A549 (cell line): ENCODE measurements around the gene STARD6. TPM values are rescaled to one million over a fixed set of nuclear protein-coding genes. Genes with fewer than 3 reads are reported as not detected.
A peak's percentile ranks its signal among the peaks of the same experiment; 100 is the strongest.

Experiments used
- ATAC-seq, 2 experiments: fragments of 200-7000 bp in 1 of 2; fragments of >200 bp in 1 of 2; cut with Nextera tagmentation in 1 of 2; cut with Tn5 transposase in 1 of 2; 3 replicates each; pipeline versions ENCODE4 v1.8.0 to v1.9.1; 2018 to 2020; ENCODE audit warnings: mild to moderate bottlenecking in 1 of 2, moderate library complexity in 1 of 2
- CTCF ChIA-PET: fragments of 300-600 bp; sonication (Branson Sonifier 250); formaldehyde crosslinking; extraction: SDS; loops from one replicate; lab custom pipeline; 2021; ENCODE audit warnings: antibody characterized with exemption, inconsistent platforms; lab: Yijun Ruan, JAX
- POLR2A ChIA-PET: fragments of 350-600 bp; formaldehyde crosslinking; extraction: SDS; loops from one replicate; lab custom pipeline; 2021; ENCODE audit warnings: antibody characterized with exemption, inconsistent platforms; lab: Yijun Ruan, JAX
- DNase-seq, 2 experiments: peaks; one replicate each; pipeline versions ENCODE4 v3.0.0 to v3.0.0-alpha.2; 2011 to 2016; ENCODE audit warnings: low read depth in 1 of 2, low spot score in 1 of 2
- FAIRE-seq: peaks from 2 replicates; lab custom pipeline; 2011; peaks lifted over from hg19 to GRCh38; lab: Jason Lieb, UNC
- H3K27ac ChIP-seq, 2 experiments: fragments of >200 bp; sonication (Bioruptor Twin); formaldehyde crosslinking; 3 replicates each; pipeline ENCODE4 v1.5.1; 2016 to 2017
- H3K4me1 ChIP-seq: fragments of >200 bp; sonication (Bioruptor Twin); formaldehyde crosslinking; 3 replicates; pipeline ENCODE4 v1.6.1; 2016
- H3K4me2 ChIP-seq: fragments of >200 bp; sonication (Bioruptor Twin); formaldehyde crosslinking; 3 replicates; pipeline ENCODE4 v1.6.1; 2016
- H3K4me3 ChIP-seq: fragments of >200 bp; sonication (Bioruptor Twin); formaldehyde crosslinking; 3 replicates; pipeline ENCODE4 v1.5.1; 2016
- H3K9me3 ChIP-seq: fragments of >200 bp; sonication (Bioruptor Twin); formaldehyde crosslinking; 3 replicates; pipeline ENCODE4 v1.6.1; 2016
- CHD4 ChIP-seq: fragments of 200-600 bp; sonication (generic); IDR thresholded peaks from 2 replicates; pipeline ENCODE4 v1.6.1; 2016; ENCODE audit warnings: antibody characterized with exemption, mild to moderate bottlenecking, borderline replicate concordance
- E2F6 ChIP-seq: IDR thresholded peaks from 2 replicates; pipeline ENCODE4 v1.6.1; 2012; ENCODE audit warnings: low read depth, borderline replicate concordance
- EHMT2 ChIP-seq: fragments of 200-600 bp; sonication (generic); IDR thresholded peaks from 2 replicates; pipeline ENCODE4 v1.6.1; 2016; ENCODE audit warnings: antibody characterized with exemption, low read depth, mild to moderate bottlenecking, moderate library complexity
- FOSL2 ChIP-seq, 2 experiments: fragments of 450-650 bp in 1 of 2; fragments of >200 bp in 1 of 2; sonication (Bioruptor Twin) in 1 of 2; formaldehyde crosslinking; IDR thresholded peaks; 2 replicates each; pipeline versions ENCODE4 v1.5.0 to v1.6.1; 2016 to 2020; ENCODE audit warnings: mild to moderate bottlenecking in 1 of 2, moderate library complexity in 1 of 2
- HMGXB4 ChIP-seq: fragments of 250-450 bp; sonication (Bioruptor Pico); IDR thresholded peaks from 2 replicates; pipeline ENCODE4 v1.5.0; 2021; ENCODE audit warnings: mild to moderate bottlenecking, moderate library complexity, borderline replicate concordance
- HOXA7 ChIP-seq: fragments of 250-450 bp; sonication (Bioruptor Pico); IDR thresholded peaks from 2 replicates; pipeline ENCODE4 v1.5.0; 2020; ENCODE audit warnings: mild to moderate bottlenecking, moderate library complexity
- HOXB5 ChIP-seq: fragments of 250-450 bp; sonication (Bioruptor Pico); IDR thresholded peaks from 2 replicates; pipeline ENCODE4 v1.5.0; 2020; ENCODE audit warnings: mild to moderate bottlenecking, moderate library complexity
- KDM5A ChIP-seq: fragments of 200-600 bp; sonication (generic); IDR thresholded peaks from 2 replicates; pipeline ENCODE4 v1.6.1; 2016; ENCODE audit warnings: antibody characterized with exemption, mild to moderate bottlenecking
- MAFK ChIP-seq: fragments of 450-650 bp; IDR thresholded peaks from 2 replicates; pipeline ENCODE4 v1.6.1; 2014; ENCODE audit not compliant: partially characterized antibody
- MAX ChIP-seq: IDR thresholded peaks from 2 replicates; pipeline ENCODE4 v1.6.1; 2012
- MAZ ChIP-seq: fragments of 150-350 bp; IDR thresholded peaks from 2 replicates; pipeline ENCODE4 v1.6.1; 2014; ENCODE audit warnings: antibody characterized with exemption, low read depth, low read length, borderline replicate concordance
- NPAS2 ChIP-seq: fragments of 250-450 bp; sonication (Bioruptor Pico); IDR thresholded peaks from 2 replicates; pipeline ENCODE4 v1.8.0; 2022; ENCODE audit warnings: mild to moderate bottlenecking, moderate library complexity, borderline replicate concordance
- NR3C1 ChIP-seq: fragments of >200 bp; sonication (Bioruptor Twin); formaldehyde crosslinking; IDR thresholded peaks from 3 replicates; pipeline ENCODE4 v1.6.1; 2017
- RNF2 ChIP-seq: fragments of 200-600 bp; sonication (generic); IDR thresholded peaks from 2 replicates; pipeline ENCODE4 v1.6.1; 2016; ENCODE audit warnings: low read depth, mild to moderate bottlenecking, antibody characterized with exemption, moderate library complexity, borderline replicate concordance
- SMC3 ChIP-seq: fragments of >200 bp; sonication (Bioruptor Twin); formaldehyde crosslinking; IDR thresholded peaks from 3 replicates; pipeline ENCODE4 v1.6.1; 2018; ENCODE audit warnings: inconsistent platforms
- SREBF2 ChIP-seq: fragments of 450-650 bp; IDR thresholded peaks from 2 replicates; pipeline ENCODE4 v1.6.1; 2014; ENCODE audit warnings: mild to moderate bottlenecking, moderate library complexity
- TFCP2L1 ChIP-seq: fragments of 250-450 bp; sonication (Bioruptor Pico); IDR thresholded peaks from 2 replicates; pipeline ENCODE4 v1.5.0; 2021; ENCODE audit warnings: mild to moderate bottlenecking
- TP53 ChIP-seq: fragments of 250-450 bp; sonication (Bioruptor Pico); IDR thresholded peaks from 2 replicates; pipeline ENCODE4 v1.5.0; 2021; ENCODE audit warnings: mild to moderate bottlenecking, moderate library complexity
- USF2 ChIP-seq: fragments of 450-650 bp; IDR thresholded peaks from 2 replicates; pipeline ENCODE4 v1.6.1; 2014; ENCODE audit warnings: antibody characterized with exemption
- ZFP36 ChIP-seq: fragments of 450-650 bp; IDR thresholded peaks from 2 replicates; pipeline ENCODE4 v1.6.1; 2014; ENCODE audit warnings: borderline replicate concordance; ENCODE audit not compliant: partially characterized antibody
- ZSCAN20 ChIP-seq: fragments of 250-450 bp; sonication (Bioruptor Pico); IDR thresholded peaks from 2 replicates; pipeline ENCODE4 v1.8.0; 2022; ENCODE audit warnings: mild to moderate bottlenecking, moderate library complexity
- WGBS: methylation state at CpG from one replicate; pipeline ENCODE4 v1.1.6; 2017; ENCODE audit errors: missing lambda C conversion rate; 5-methylcytosine and 5-hydroxymethylcytosine counted together
- polyA plus RNA-seq, 4 experiments: library from polyadenylated mRNA; depleted of rRNA in 3 of 4; stranded (reverse); fragments of >200 nt; fragmentation: RNase III in 1 of 4; extraction: RNeasy Plus Mini Kit Qiagen cat#74134 plus additional on column Dnase treatment in 1 of 4; gene quantifications; 2 replicates in 3 of 4; 3 replicates in 1 of 4; pipeline ENCODE4 v1.2.3, GENCODE V29; 2011 to 2017
- TF ChIP-seq, protein P1 (sequence below): fragments of >200 bp; sonication (Bioruptor Twin); formaldehyde crosslinking; IDR thresholded peaks from 2 replicates; pipeline ENCODE4 v1.6.1; 2016
- TF ChIP-seq, protein P2 (sequence below): IDR thresholded peaks from 2 replicates; pipeline ENCODE4 v1.6.1; 2012
- TF ChIP-seq, protein P3 (sequence below): fragments of >200 bp; sonication (Bioruptor Twin); formaldehyde crosslinking; IDR thresholded peaks from 3 replicates; pipeline ENCODE4 v1.5.1; 2016

STARD6 gene
- polyA plus RNA-seq, 2 of the 4 experiments (the other 2 are of a cell fraction), result not detected

DNA sequence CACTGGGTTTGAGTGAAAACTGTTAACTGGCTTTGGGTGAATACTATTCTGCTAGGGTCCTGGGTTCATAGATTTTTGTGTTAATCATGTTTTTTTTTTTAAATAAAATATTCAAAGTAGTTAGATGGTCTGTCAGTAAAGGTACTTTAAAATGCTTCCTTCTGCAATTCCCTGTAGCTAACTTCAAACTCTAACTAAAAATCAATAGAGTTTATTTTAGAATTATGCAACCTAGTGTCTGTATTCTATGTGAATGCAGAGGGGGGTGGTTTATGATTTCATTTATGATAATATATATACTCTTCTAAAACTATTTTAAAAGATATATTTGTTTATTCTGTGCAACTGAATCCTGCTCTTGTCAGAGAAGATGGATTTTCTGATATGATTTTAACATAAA, 27.9 kb downstream of the STARD6 start:
- Histone ChIP-seq H3K4me1 (no peaks in the 10 kb centered on the region), H3K4me3 (no peak overlapping the region), H3K4me2 (no peak overlapping the region), H3K27ac (no peak overlapping the region), H3K9me3 (no peaks in the 10 kb centered on the region)
- FAIRE-seq (no peak), ATAC-seq (no peak), DNase-seq (no peak)
- ChIA-PET CTCF (interaction anchor here (0.7 kb wide), 1 partner anchor 63 kb away, joined by 5 read pairs; no protein-coding TSS in a partner anchor), POLR2A (no interaction called here)
- no peak for TF ChIP-seq TP53
- TF ChIP-seq, protein P1, sequence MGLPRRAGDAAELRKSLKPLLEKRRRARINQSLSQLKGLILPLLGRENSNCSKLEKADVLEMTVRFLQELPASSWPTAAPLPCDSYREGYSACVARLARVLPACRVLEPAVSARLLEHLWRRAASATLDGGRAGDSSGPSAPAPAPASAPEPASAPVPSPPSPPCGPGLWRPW, result no peak
- TF ChIP-seq ZSCAN20, result no peak
- TF ChIP-seq NPAS2 (CRISPR knock-in tag), result no peak
- TF ChIP-seq USF2, result no peak
- TF ChIP-seq NR3C1, result no peak
- TF ChIP-seq TFCP2L1 (CRISPR knock-in tag), result no peak
- no peak for TF ChIP-seq ZFP36
- TF ChIP-seq HOXB5 (CRISPR knock-in tag), result no peak
- no peak for TF ChIP-seq SMC3
- TF ChIP-seq CHD4, result no peak
- no peak for TF ChIP-seq SREBF2

DNA sequence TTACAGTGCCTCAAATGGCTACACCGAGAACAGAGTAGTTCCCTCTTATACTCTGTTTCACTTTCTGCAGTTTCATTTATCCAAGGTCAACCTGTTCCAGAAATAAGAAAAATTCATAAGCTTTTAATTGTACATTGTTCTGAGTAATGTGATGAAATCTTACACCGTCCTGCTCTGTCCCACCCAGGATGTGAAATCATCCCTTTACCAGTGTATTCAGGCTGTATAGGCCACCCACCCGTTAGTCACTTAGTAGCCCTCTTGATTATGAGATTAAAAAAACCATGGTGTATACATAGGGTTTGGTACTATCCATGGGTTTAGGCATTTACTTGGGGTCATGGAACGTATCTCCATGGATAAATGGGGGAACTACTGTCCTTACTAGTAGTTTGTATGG, 29.8 kb downstream of the STARD6 start:
- Histone ChIP-seq H3K4me1 (no peaks in the 10 kb centered on the region), H3K27ac (no peak overlapping the region), H3K4me3 (no peak overlapping the region), H3K4me2 (no peak overlapping the region), H3K9me3 (no peaks in the 10 kb centered on the region)
- DNase-seq (no peak), FAIRE-seq (no peak), ATAC-seq (no peak)
- CTCF ChIA-PET, result no interaction called here
- TF ChIP-seq CHD4 (no peak), MAX (no peak), E2F6 (no peak), MAFK (no peak), NR3C1 (no peak), EHMT2 (no peak), HOXA7 (CRISPR knock-in tag) (no peak)
- TF ChIP-seq, protein P2, sequence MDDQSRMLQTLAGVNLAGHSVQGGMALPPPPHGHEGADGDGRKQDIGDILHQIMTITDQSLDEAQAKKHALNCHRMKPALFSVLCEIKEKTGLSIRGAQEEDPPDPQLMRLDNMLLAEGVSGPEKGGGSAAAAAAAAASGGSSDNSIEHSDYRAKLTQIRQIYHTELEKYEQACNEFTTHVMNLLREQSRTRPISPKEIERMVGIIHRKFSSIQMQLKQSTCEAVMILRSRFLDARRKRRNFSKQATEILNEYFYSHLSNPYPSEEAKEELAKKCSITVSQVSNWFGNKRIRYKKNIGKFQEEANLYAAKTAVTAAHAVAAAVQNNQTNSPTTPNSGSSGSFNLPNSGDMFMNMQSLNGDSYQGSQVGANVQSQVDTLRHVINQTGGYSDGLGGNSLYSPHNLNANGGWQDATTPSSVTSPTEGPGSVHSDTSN, result no peak
- TF ChIP-seq, protein P3, sequence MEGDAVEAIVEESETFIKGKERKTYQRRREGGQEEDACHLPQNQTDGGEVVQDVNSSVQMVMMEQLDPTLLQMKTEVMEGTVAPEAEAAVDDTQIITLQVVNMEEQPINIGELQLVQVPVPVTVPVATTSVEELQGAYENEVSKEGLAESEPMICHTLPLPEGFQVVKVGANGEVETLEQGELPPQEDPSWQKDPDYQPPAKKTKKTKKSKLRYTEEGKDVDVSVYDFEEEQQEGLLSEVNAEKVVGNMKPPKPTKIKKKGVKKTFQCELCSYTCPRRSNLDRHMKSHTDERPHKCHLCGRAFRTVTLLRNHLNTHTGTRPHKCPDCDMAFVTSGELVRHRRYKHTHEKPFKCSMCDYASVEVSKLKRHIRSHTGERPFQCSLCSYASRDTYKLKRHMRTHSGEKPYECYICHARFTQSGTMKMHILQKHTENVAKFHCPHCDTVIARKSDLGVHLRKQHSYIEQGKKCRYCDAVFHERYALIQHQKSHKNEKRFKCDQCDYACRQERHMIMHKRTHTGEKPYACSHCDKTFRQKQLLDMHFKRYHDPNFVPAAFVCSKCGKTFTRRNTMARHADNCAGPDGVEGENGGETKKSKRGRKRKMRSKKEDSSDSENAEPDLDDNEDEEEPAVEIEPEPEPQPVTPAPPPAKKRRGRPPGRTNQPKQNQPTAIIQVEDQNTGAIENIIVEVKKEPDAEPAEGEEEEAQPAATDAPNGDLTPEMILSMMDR, result no peak
- 63% methylated on average over 4 of the region's 4 CpGs for WGBS
- POLR2A ChIA-PET, result no interaction called here

GRCh38 chr18:54323970-54324369, 33.7 kb downstream of the STARD6 start:
- no peak overlapping the region for H3K4me3 ChIP-seq
- ATAC-seq (no peak), DNase-seq (no peak), FAIRE-seq (no peak)
- H3K9me3 ChIP-seq, result no peaks in the 10 kb centered on the region
- 71% methylated on average over 2 of the region's 2 CpGs for WGBS
- CTCF ChIA-PET, result no interaction called here
- H3K4me1 ChIP-seq, result no peaks in the 10 kb centered on the region
- TF ChIP-seq FOSL2 (IDR thresholded peaks at IDR 0.05) (no peak), FOSL2 (CRISPR knock-in tag; IDR thresholded peaks at IDR 0.05) (peak; percentile 38; the same call in 1 of the 2 replicates), RNF2 (no peak), ZFP36 (no peak), NR3C1 (no peak), MAZ (no peak), HMGXB4 (CRISPR knock-in tag) (no peak), KDM5A (no peak)
- TF ChIP-seq, all 56 proteins: peak for 1
- no peak overlapping the region for H3K4me2 ChIP-seq
- POLR2A ChIA-PET, result no interaction called here
- H3K27ac ChIP-seq, result no peak overlapping the region
